A549 (cell line): ENCODE results near the gene SPOCK2. TPM values are rescaled to one million over a fixed set of nuclear protein-coding genes. Genes with fewer than 3 reads are reported as not detected.

Experiments
- ATAC-seq, 2 experiments: fragments of 200-7000 bp in 1 of 2; fragments of >200 bp in 1 of 2; cut with Nextera tagmentation in 1 of 2; cut with Tn5 transposase in 1 of 2; 3 replicates each; pipeline versions ENCODE4 v1.8.0 to v1.9.1; 2018 to 2020; ENCODE audit warnings: mild to moderate bottlenecking in 1 of 2, moderate library complexity in 1 of 2
- CTCF ChIA-PET: fragments of 300-600 bp; sonication (Branson Sonifier 250); formaldehyde crosslinking; extraction: SDS; loops from one replicate; lab custom pipeline; 2021; ENCODE audit warnings: antibody characterized with exemption, inconsistent platforms; lab: Yijun Ruan, JAX
- POLR2A ChIA-PET: fragments of 350-600 bp; formaldehyde crosslinking; extraction: SDS; loops from one replicate; lab custom pipeline; 2021; ENCODE audit warnings: antibody characterized with exemption, inconsistent platforms; lab: Yijun Ruan, JAX
- DNase-seq, 2 experiments: peaks; one replicate each; pipeline versions ENCODE4 v3.0.0 to v3.0.0-alpha.2; 2011 to 2016; ENCODE audit warnings: low read depth in 1 of 2, low spot score in 1 of 2
- FAIRE-seq: peaks from 2 replicates; lab custom pipeline; 2011; peaks lifted over from hg19 to GRCh38; lab: Jason Lieb, UNC
- H3K27ac ChIP-seq, 2 experiments: fragments of >200 bp; sonication (Bioruptor Twin); formaldehyde crosslinking; 3 replicates each; pipeline ENCODE4 v1.5.1; 2016 to 2017
- H3K4me1 ChIP-seq: fragments of >200 bp; sonication (Bioruptor Twin); formaldehyde crosslinking; 3 replicates; pipeline ENCODE4 v1.6.1; 2016
- H3K4me2 ChIP-seq: fragments of >200 bp; sonication (Bioruptor Twin); formaldehyde crosslinking; 3 replicates; pipeline ENCODE4 v1.6.1; 2016
- H3K4me3 ChIP-seq: fragments of >200 bp; sonication (Bioruptor Twin); formaldehyde crosslinking; 3 replicates; pipeline ENCODE4 v1.5.1; 2016
- H3K9me3 ChIP-seq: fragments of >200 bp; sonication (Bioruptor Twin); formaldehyde crosslinking; 3 replicates; pipeline ENCODE4 v1.6.1; 2016
- BHLHE40 ChIP-seq: IDR thresholded peaks from 2 replicates; pipeline ENCODE4 v1.6.1; 2012; ENCODE audit warnings: low read depth, low read length, inconsistent platforms
- CBX8 ChIP-seq: fragments of 200-600 bp; sonication (generic); IDR thresholded peaks from 2 replicates; pipeline ENCODE4 v1.6.1; 2016
- CEBPB ChIP-seq, 2 experiments: fragments of >200 bp in 1 of 2; sonication (Bioruptor Twin) in 1 of 2; formaldehyde crosslinking in 1 of 2; IDR thresholded peaks; 2 replicates each; pipeline ENCODE4 v1.6.1; 2012 to 2016
- CHD4 ChIP-seq: fragments of 200-600 bp; sonication (generic); IDR thresholded peaks from 2 replicates; pipeline ENCODE4 v1.6.1; 2016; ENCODE audit warnings: antibody characterized with exemption, mild to moderate bottlenecking, borderline replicate concordance
- EP300 ChIP-seq, 2 experiments: fragments of >200 bp; sonication (Bioruptor Twin); formaldehyde crosslinking; IDR thresholded peaks; 2 replicates in 1 of 2; 3 replicates in 1 of 2; pipeline ENCODE4 v1.6.1; 2016 to 2017
- ESRRA ChIP-seq: fragments of 150-350 bp; IDR thresholded peaks from 2 replicates; pipeline ENCODE4 v1.6.1; 2014; ENCODE audit warnings: mild to moderate bottlenecking, low read length, borderline replicate concordance
- FOSB ChIP-seq: fragments of 250-450 bp; sonication (Bioruptor Pico); IDR thresholded peaks from 2 replicates; pipeline ENCODE4 v1.5.0; 2020; ENCODE audit warnings: mild to moderate bottlenecking, moderate library complexity
- FOSL2 ChIP-seq, 2 experiments: fragments of 450-650 bp in 1 of 2; fragments of >200 bp in 1 of 2; sonication (Bioruptor Twin) in 1 of 2; formaldehyde crosslinking; IDR thresholded peaks; 2 replicates each; pipeline versions ENCODE4 v1.5.0 to v1.6.1; 2016 to 2020; ENCODE audit warnings: mild to moderate bottlenecking in 1 of 2, moderate library complexity in 1 of 2
- GATA3 ChIP-seq: IDR thresholded peaks from 2 replicates; pipeline ENCODE4 v1.6.1; 2012; ENCODE audit warnings: borderline replicate concordance
- KDM5A ChIP-seq: fragments of 200-600 bp; sonication (generic); IDR thresholded peaks from 2 replicates; pipeline ENCODE4 v1.6.1; 2016; ENCODE audit warnings: antibody characterized with exemption, mild to moderate bottlenecking
- MAFK ChIP-seq: fragments of 450-650 bp; IDR thresholded peaks from 2 replicates; pipeline ENCODE4 v1.6.1; 2014; ENCODE audit not compliant: partially characterized antibody
- NPAS2 ChIP-seq: fragments of 250-450 bp; sonication (Bioruptor Pico); IDR thresholded peaks from 2 replicates; pipeline ENCODE4 v1.8.0; 2022; ENCODE audit warnings: mild to moderate bottlenecking, moderate library complexity, borderline replicate concordance
- PBX3 ChIP-seq: IDR thresholded peaks from 2 replicates; pipeline ENCODE4 v1.6.1; 2012
- PHF8 ChIP-seq: fragments of 200-600 bp; sonication (generic); IDR thresholded peaks from 2 replicates; pipeline ENCODE4 v1.6.1; 2016; ENCODE audit warnings: low read depth, mild to moderate bottlenecking, antibody characterized with exemption, moderate library complexity, borderline replicate concordance
- RAD21 ChIP-seq, 2 experiments: fragments of >200 bp in 1 of 2; sonication (Bioruptor Twin) in 1 of 2; formaldehyde crosslinking in 1 of 2; IDR thresholded peaks in 1 of 2; conservative IDR thresholded peaks in 1 of 2; 2 replicates in 1 of 2; 3 replicates in 1 of 2; pipeline ENCODE4 v1.6.1; 2012 to 2018; ENCODE audit warnings: inconsistent platforms in 1 of 2
- RFX5 ChIP-seq: fragments of 450-650 bp; IDR thresholded peaks from 2 replicates; pipeline ENCODE4 v1.7.1; 2014; ENCODE audit warnings: antibody characterized with exemption, mild to moderate bottlenecking, moderate library complexity
- TP53 ChIP-seq: fragments of 250-450 bp; sonication (Bioruptor Pico); IDR thresholded peaks from 2 replicates; pipeline ENCODE4 v1.5.0; 2021; ENCODE audit warnings: mild to moderate bottlenecking, moderate library complexity
- ZNF302 ChIP-seq: fragments of 250-450 bp; sonication (Bioruptor Pico); IDR thresholded peaks from 2 replicates; pipeline ENCODE4 v1.9.0; 2021; ENCODE audit warnings: inconsistent platforms, mild to moderate bottlenecking, moderate library complexity
- ZSCAN20 ChIP-seq: fragments of 250-450 bp; sonication (Bioruptor Pico); IDR thresholded peaks from 2 replicates; pipeline ENCODE4 v1.8.0; 2022; ENCODE audit warnings: mild to moderate bottlenecking, moderate library complexity
- WGBS: methylation state at CpG from one replicate; pipeline ENCODE4 v1.1.6; 2017; ENCODE audit errors: missing lambda C conversion rate; 5-methylcytosine and 5-hydroxymethylcytosine counted together
- polyA plus RNA-seq, 4 experiments: library from polyadenylated mRNA; depleted of rRNA in 3 of 4; stranded (reverse); fragments of >200 nt; fragmentation: RNase III in 1 of 4; extraction: RNeasy Plus Mini Kit Qiagen cat#74134 plus additional on column Dnase treatment in 1 of 4; gene quantifications; 2 replicates in 3 of 4; 3 replicates in 1 of 4; pipeline ENCODE4 v1.2.3, GENCODE V29; 2011 to 2017
- TF ChIP-seq, protein P1 (sequence below): fragments of 200-600 bp; sonication (generic); IDR thresholded peaks from 2 replicates; pipeline ENCODE4 v1.6.1; 2016; ENCODE audit warnings: antibody characterized with exemption, mild to moderate bottlenecking, moderate library complexity
- TF ChIP-seq, protein P2 (sequence below): fragments of >200 bp; sonication (Bioruptor Twin); formaldehyde crosslinking; IDR thresholded peaks from 3 replicates; pipeline ENCODE4 v1.5.1; 2016
- TF ChIP-seq, protein P3 (sequence below): fragments of 250-450 bp; sonication (Bioruptor Pico); IDR thresholded peaks from 2 replicates; pipeline ENCODE4 v1.5.0; 2020; ENCODE audit warnings: low read depth, mild to moderate bottlenecking, moderate library complexity

SPOCK2 gene
- polyA plus RNA-seq, 2 of the 4 experiments (the other 2 are of a cell fraction), result 0.52 to 0.67 TPM

GRCh38 chr10:72077275-72077990 is 10.9 kb downstream of the SPOCK2 start:
- WGBS, result 93% methylated on average over 19 of the region's 20 CpGs
- H3K27ac ChIP-seq, result 0 out of 6 replicates have a peak overlapping the region, but pooled peaks of 1 of the 2 experiments have one; percentile 14
- POLR2A ChIA-PET, result no interaction called here
- peaks cover 31% of the 10 kb centered on the region for H3K4me1 ChIP-seq
- DNase-seq, result no peak
- FAIRE-seq, result no peak
- no peak for ATAC-seq
- no peak overlapping the region for H3K4me3 ChIP-seq
- H3K4me2 ChIP-seq, result no peak overlapping the region
- CTCF ChIA-PET, result interaction anchor here (0.9 to 2.1 kb wide), 5 partner anchors 12 to 181 kb away, joined by 3 to 9 read pairs (median 5); no protein-coding TSS in a partner anchor
- no peaks in the 10 kb centered on the region for H3K9me3 ChIP-seq
- no peak for TF ChIP-seq BHLHE40
- no peak for TF ChIP-seq KDM5A
- no peak for TF ChIP-seq CEBPB (IDR thresholded peaks at IDR 0.05)
- no peak for TF ChIP-seq PBX3
- TF ChIP-seq TP53 (CRISPR knock-in tag), result no peak
- no peak for TF ChIP-seq FOSL2 (IDR thresholded peaks at IDR 0.05)
- no peak for TF ChIP-seq FOSL2 (CRISPR knock-in tag; IDR thresholded peaks at IDR 0.05)
- TF ChIP-seq PHF8, result no peak
- TF ChIP-seq, protein P1, sequence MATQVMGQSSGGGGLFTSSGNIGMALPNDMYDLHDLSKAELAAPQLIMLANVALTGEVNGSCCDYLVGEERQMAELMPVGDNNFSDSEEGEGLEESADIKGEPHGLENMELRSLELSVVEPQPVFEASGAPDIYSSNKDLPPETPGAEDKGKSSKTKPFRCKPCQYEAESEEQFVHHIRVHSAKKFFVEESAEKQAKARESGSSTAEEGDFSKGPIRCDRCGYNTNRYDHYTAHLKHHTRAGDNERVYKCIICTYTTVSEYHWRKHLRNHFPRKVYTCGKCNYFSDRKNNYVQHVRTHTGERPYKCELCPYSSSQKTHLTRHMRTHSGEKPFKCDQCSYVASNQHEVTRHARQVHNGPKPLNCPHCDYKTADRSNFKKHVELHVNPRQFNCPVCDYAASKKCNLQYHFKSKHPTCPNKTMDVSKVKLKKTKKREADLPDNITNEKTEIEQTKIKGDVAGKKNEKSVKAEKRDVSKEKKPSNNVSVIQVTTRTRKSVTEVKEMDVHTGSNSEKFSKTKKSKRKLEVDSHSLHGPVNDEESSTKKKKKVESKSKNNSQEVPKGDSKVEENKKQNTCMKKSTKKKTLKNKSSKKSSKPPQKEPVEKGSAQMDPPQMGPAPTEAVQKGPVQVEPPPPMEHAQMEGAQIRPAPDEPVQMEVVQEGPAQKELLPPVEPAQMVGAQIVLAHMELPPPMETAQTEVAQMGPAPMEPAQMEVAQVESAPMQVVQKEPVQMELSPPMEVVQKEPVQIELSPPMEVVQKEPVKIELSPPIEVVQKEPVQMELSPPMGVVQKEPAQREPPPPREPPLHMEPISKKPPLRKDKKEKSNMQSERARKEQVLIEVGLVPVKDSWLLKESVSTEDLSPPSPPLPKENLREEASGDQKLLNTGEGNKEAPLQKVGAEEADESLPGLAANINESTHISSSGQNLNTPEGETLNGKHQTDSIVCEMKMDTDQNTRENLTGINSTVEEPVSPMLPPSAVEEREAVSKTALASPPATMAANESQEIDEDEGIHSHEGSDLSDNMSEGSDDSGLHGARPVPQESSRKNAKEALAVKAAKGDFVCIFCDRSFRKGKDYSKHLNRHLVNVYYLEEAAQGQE, result no peak
- TF ChIP-seq ESRRA, result no peak
- TF ChIP-seq, all 56 proteins: peak for 0

- no peak overlapping the region for H3K4me2 ChIP-seq
- DNase-seq, result no peak
- peaks cover 4% of the 10 kb centered on the region; the same call in 2 of the 3 replicates for H3K9me3 ChIP-seq
- FAIRE-seq, result no peak
- H3K4me3 ChIP-seq, result no peak overlapping the region
- ChIA-PET CTCF (interaction anchor here (0.9 to 2.1 kb wide), 5 partner anchors 13 to 180 kb away, joined by 3 to 9 read pairs (median 5); no protein-coding TSS in a partner anchor), POLR2A (no interaction called here)
- TF ChIP-seq, protein P1, result no peak
- TF ChIP-seq MAFK, result no peak
- TF ChIP-seq ZNF302 (CRISPR knock-in tag), result no peak
- no peak for TF ChIP-seq FOSB (CRISPR knock-in tag)
- TF ChIP-seq RAD21 (conservative IDR thresholded peaks at IDR 0.05 in 1 of 2, IDR thresholded peaks at IDR 0.05 in 1 of 2), result no peak
- no peak for TF ChIP-seq KDM5A
- no peak for TF ChIP-seq CHD4
- no peak for TF ChIP-seq BHLHE40
- TF ChIP-seq, protein P2, sequence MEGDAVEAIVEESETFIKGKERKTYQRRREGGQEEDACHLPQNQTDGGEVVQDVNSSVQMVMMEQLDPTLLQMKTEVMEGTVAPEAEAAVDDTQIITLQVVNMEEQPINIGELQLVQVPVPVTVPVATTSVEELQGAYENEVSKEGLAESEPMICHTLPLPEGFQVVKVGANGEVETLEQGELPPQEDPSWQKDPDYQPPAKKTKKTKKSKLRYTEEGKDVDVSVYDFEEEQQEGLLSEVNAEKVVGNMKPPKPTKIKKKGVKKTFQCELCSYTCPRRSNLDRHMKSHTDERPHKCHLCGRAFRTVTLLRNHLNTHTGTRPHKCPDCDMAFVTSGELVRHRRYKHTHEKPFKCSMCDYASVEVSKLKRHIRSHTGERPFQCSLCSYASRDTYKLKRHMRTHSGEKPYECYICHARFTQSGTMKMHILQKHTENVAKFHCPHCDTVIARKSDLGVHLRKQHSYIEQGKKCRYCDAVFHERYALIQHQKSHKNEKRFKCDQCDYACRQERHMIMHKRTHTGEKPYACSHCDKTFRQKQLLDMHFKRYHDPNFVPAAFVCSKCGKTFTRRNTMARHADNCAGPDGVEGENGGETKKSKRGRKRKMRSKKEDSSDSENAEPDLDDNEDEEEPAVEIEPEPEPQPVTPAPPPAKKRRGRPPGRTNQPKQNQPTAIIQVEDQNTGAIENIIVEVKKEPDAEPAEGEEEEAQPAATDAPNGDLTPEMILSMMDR, result no peak
- no peak for TF ChIP-seq ESRRA
- no peak for TF ChIP-seq NPAS2 (CRISPR knock-in tag)
- TF ChIP-seq, protein P3, sequence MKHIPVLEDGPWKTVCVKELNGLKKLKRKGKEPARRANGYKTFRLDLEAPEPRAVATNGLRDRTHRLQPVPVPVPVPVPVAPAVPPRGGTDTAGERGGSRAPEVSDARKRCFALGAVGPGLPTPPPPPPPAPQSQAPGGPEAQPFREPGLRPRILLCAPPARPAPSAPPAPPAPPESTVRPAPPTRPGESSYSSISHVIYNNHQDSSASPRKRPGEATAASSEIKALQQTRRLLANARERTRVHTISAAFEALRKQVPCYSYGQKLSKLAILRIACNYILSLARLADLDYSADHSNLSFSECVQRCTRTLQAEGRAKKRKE, result no peak
- TF ChIP-seq CBX8, result no peak
- TF ChIP-seq TP53 (CRISPR knock-in tag), result no peak
- TF ChIP-seq ZSCAN20 (CRISPR knock-in tag), result no peak
- no peak for TF ChIP-seq RFX5
- TF ChIP-seq EP300 (IDR thresholded peaks at IDR 0.05), result no peak
- no peak for TF ChIP-seq GATA3
- peaks cover 25% of the 10 kb centered on the region for H3K4me1 ChIP-seq
- WGBS, result 48% methylated on average over 5 of the region's 5 CpGs
- ATAC-seq, result no peak
- no peak overlapping the region for H3K27ac ChIP-seq
Measured at GRCh38 chr10:72076756-72077155, 11.6 kb downstream of the SPOCK2 start.
